HepG2 (cell line): ENCODE results near the gene ETHE1. TPM values are rescaled to one million over a fixed set of nuclear protein-coding genes. Genes with fewer than 3 reads are reported as not detected.
A peak's percentile ranks its signal among the peaks of the same experiment; 100 is the strongest.

Experiments used
- CSRNP1 ChIP-seq: sonication (generic); formaldehyde crosslinking; IDR thresholded peaks from 2 replicates; pipeline ENCODE4 v1.8.1; 2023; ENCODE audit warnings: mild to moderate bottlenecking, missing genetic modification reagents
- GABPB1 ChIP-seq: IDR thresholded peaks from 2 replicates; pipeline ENCODE4 v1.6.1; 2016; ENCODE audit warnings: mild to moderate bottlenecking, missing genetic modification reagents, moderate library complexity, missing compliant biosample characterization
- PITX1 ChIP-seq: sonication (generic); formaldehyde crosslinking; IDR thresholded peaks from 2 replicates; pipeline ENCODE4 v1.5.1; 2020; ENCODE audit warnings: mild to moderate bottlenecking, missing genetic modification reagents
- REPIN1 ChIP-seq: sonication (generic); formaldehyde crosslinking; IDR thresholded peaks from 2 replicates; pipeline ENCODE4 v1.8.0; 2022; ENCODE audit warnings: missing genetic modification reagents, low read depth, mild to moderate bottlenecking, borderline replicate concordance
- REXO4 ChIP-seq: sonication (generic); formaldehyde crosslinking; IDR thresholded peaks from 2 replicates; pipeline ENCODE4 v1.8.0; 2022; ENCODE audit warnings: missing genetic modification reagents, mild to moderate bottlenecking, borderline replicate concordance
- RFX1 ChIP-seq: fragments of 450-650 bp; IDR thresholded peaks from 2 replicates; pipeline ENCODE4 v1.6.1; 2017
- SAFB2 ChIP-seq: sonication (generic); formaldehyde crosslinking; IDR thresholded peaks from 2 replicates; pipeline ENCODE4 v1.5.1; 2020; ENCODE audit warnings: missing genetic modification reagents, low read depth, mild to moderate bottlenecking, borderline replicate concordance
- SIX4 ChIP-seq: sonication (generic); formaldehyde crosslinking; IDR thresholded peaks from 2 replicates; pipeline ENCODE4 v1.4.0; 2020; ENCODE audit warnings: missing genetic modification reagents
- TEAD2 ChIP-seq: sonication (generic); formaldehyde crosslinking; IDR thresholded peaks from 2 replicates; pipeline ENCODE4 v1.9.0; 2021; ENCODE audit warnings: missing genetic modification reagents
- TFDP1 ChIP-seq: IDR thresholded peaks from 2 replicates; pipeline ENCODE4 v1.6.1; 2016; ENCODE audit warnings: missing compliant biosample characterization, missing genetic modification reagents, borderline replicate concordance
- ZNF260 ChIP-seq: sonication (generic); formaldehyde crosslinking; IDR thresholded peaks from 2 replicates; pipeline ENCODE4 v1.4.0; 2020; ENCODE audit warnings: missing genetic modification reagents, low read depth, mild to moderate bottlenecking, borderline replicate concordance
- ZNF343 ChIP-seq: sonication (generic); formaldehyde crosslinking; IDR thresholded peaks from 2 replicates; pipeline ENCODE4 v1.4.0; 2020; ENCODE audit warnings: mild to moderate bottlenecking, missing genetic modification reagents
- ZNF704 ChIP-seq: sonication (generic); formaldehyde crosslinking; IDR thresholded peaks from 2 replicates; pipeline ENCODE4 v1.8.1; 2023; ENCODE audit warnings: mild to moderate bottlenecking, inconsistent platforms, moderate library complexity, missing genetic modification reagents, borderline replicate concordance
- ZNF775 ChIP-seq: sonication (generic); formaldehyde crosslinking; IDR thresholded peaks from 2 replicates; pipeline ENCODE4 v1.4.0; 2020; ENCODE audit warnings: missing genetic modification reagents, mild to moderate bottlenecking, moderate library complexity, borderline replicate concordance
- ZSCAN12 ChIP-seq: sonication (generic); formaldehyde crosslinking; IDR thresholded peaks from 2 replicates; pipeline ENCODE4 v1.9.0; 2021; ENCODE audit warnings: mild to moderate bottlenecking, missing genetic modification reagents
- polyA plus RNA-seq, 8 experiments: library from polyadenylated mRNA; depleted of rRNA in 3 of 8; stranded (reverse) in 7 of 8; unstranded in 1 of 8; fragments of >200 nt; fragmentation: Illumina TruSeq in 4 of 8; extraction: Trizol in 4 of 8; gene quantifications; 2 replicates each; pipeline versions ENCODE4 v1.2.1 to v1.2.3, GENCODE V29; 2011 to 2016; ENCODE audit warnings: low read depth in 4 of 8, missing spikeins in 1 of 8, mixed read lengths in 1 of 8; ENCODE audit not compliant: insufficient read depth in 1 of 8
- total RNA-seq, 5 experiments: library from RNA; depleted of rRNA; stranded (reverse); fragments of >200 nt; fragmentation: Illumina TruSeq; extraction: Trizol; gene quantifications; 2 replicates each; pipeline ENCODE4 v1.2.3, GENCODE V29; 2016; ENCODE audit warnings: low read depth in 1 of 5
- TF ChIP-seq, protein P1 (sequence below): sonication (generic); formaldehyde crosslinking; IDR thresholded peaks from 2 replicates; pipeline ENCODE4 v1.5.0; 2020; ENCODE audit warnings: missing genetic modification reagents
- TF ChIP-seq, protein P2 (sequence below): sonication (generic); formaldehyde crosslinking; IDR thresholded peaks from 2 replicates; pipeline ENCODE4 v1.4.0; 2020; ENCODE audit warnings: missing genetic modification reagents, mild to moderate bottlenecking, borderline replicate concordance
- TF ChIP-seq, protein P3 (sequence below): IDR thresholded peaks from 2 replicates; pipeline ENCODE4 v1.6.1; 2016; ENCODE audit warnings: low read depth, control low read depth
- TF ChIP-seq, protein P4 (sequence below): sonication (generic); formaldehyde crosslinking; IDR thresholded peaks from 2 replicates; pipeline ENCODE4 v1.8.0; 2022; ENCODE audit warnings: mild to moderate bottlenecking, missing genetic modification reagents; ENCODE audit not compliant: insufficient replicate concordance

The ETHE1 gene
- total and polyA plus RNA-seq, 2 of the 13 experiments (the other 11 are each of a cell fraction or from before 2014, with no cell fraction given): 32.5 to 58.4 TPM

- no peak for TF ChIP-seq ZNF775
- TF ChIP-seq, protein P1, sequence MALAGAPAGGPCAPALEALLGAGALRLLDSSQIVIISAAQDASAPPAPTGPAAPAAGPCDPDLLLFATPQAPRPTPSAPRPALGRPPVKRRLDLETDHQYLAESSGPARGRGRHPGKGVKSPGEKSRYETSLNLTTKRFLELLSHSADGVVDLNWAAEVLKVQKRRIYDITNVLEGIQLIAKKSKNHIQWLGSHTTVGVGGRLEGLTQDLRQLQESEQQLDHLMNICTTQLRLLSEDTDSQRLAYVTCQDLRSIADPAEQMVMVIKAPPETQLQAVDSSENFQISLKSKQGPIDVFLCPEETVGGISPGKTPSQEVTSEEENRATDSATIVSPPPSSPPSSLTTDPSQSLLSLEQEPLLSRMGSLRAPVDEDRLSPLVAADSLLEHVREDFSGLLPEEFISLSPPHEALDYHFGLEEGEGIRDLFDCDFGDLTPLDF: no peak
- TF ChIP-seq GABPB1: peak; percentile 91
- no peak for TF ChIP-seq TFDP1 (CRISPR knock-in tag)
- peak; percentile 30; the same call in 1 of the 2 replicates for TF ChIP-seq ZNF704
- TF ChIP-seq TEAD2 (CRISPR knock-in tag): no peak
- TF ChIP-seq, protein P2, sequence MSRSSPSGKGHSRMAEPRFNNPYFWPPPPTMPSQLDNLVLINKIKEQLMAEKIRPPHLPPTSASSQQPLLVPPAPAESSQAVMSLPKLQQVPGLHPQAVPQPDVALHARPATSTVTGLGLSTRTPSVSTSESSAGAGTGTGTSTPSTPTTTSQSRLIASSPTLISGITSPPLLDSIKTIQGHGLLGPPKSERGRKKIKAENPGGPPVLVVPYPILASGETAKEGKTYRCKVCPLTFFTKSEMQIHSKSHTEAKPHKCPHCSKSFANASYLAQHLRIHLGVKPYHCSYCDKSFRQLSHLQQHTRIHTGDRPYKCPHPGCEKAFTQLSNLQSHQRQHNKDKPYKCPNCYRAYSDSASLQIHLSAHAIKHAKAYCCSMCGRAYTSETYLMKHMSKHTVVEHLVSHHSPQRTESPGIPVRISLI (CRISPR knock-in tag): 0 out of 2 replicates have a peak, but pooled peaks have one; percentile 13
- TF ChIP-seq CSRNP1: no peak; the same call in 1 of the 2 replicates
- no peak for TF ChIP-seq ZSCAN12 (CRISPR knock-in tag)
- TF ChIP-seq SAFB2 (CRISPR knock-in tag): peak; percentile 49
- TF ChIP-seq PITX1 (CRISPR knock-in tag): no peak
- no peak for TF ChIP-seq RFX1
- TF ChIP-seq, protein P3, sequence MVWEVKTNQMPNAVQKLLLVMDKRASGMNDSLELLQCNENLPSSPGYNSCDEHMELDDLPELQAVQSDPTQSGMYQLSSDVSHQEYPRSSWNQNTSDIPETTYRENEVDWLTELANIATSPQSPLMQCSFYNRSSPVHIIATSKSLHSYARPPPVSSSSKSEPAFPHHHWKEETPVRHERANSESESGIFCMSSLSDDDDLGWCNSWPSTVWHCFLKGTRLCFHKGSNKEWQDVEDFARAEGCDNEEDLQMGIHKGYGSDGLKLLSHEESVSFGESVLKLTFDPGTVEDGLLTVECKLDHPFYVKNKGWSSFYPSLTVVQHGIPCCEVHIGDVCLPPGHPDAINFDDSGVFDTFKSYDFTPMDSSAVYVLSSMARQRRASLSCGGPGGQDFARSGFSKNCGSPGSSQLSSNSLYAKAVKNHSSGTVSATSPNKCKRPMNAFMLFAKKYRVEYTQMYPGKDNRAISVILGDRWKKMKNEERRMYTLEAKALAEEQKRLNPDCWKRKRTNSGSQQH (CRISPR knock-in tag): peak; percentile 43; the same call in 1 of the 2 replicates
- TF ChIP-seq, protein P4, sequence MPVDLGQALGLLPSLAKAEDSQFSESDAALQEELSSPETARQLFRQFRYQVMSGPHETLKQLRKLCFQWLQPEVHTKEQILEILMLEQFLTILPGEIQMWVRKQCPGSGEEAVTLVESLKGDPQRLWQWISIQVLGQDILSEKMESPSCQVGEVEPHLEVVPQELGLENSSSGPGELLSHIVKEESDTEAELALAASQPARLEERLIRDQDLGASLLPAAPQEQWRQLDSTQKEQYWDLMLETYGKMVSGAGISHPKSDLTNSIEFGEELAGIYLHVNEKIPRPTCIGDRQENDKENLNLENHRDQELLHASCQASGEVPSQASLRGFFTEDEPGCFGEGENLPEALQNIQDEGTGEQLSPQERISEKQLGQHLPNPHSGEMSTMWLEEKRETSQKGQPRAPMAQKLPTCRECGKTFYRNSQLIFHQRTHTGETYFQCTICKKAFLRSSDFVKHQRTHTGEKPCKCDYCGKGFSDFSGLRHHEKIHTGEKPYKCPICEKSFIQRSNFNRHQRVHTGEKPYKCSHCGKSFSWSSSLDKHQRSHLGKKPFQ (CRISPR knock-in tag): no peak
- TF ChIP-seq ZNF260 (CRISPR knock-in tag): no peak
- TF ChIP-seq REPIN1 (CRISPR knock-in tag): no peak
- TF ChIP-seq REXO4 (CRISPR knock-in tag): no peak
- TF ChIP-seq SIX4 (CRISPR knock-in tag): no peak
- TF ChIP-seq ZNF343 (CRISPR knock-in tag): no peak
Observed at GRCh38 chr19:43504426-43505185, 22.4 kb downstream of the ETHE1 start, which contains the start of gene PHLDB3 (continued).
